GM18519 (cell line): Measurements from ENCODE around the gene FGF14.

Source experiments
- ATAC-seq: cut with Tn5 transposase; IDR thresholded peaks from one replicate; pipeline ENCODE4 v1.9.1; 2021; ENCODE audit warnings: mild to moderate bottlenecking, moderate library complexity; ENCODE audit not compliant: unreplicated experiment, low FRiP score

FGF14 gene

DNA sequence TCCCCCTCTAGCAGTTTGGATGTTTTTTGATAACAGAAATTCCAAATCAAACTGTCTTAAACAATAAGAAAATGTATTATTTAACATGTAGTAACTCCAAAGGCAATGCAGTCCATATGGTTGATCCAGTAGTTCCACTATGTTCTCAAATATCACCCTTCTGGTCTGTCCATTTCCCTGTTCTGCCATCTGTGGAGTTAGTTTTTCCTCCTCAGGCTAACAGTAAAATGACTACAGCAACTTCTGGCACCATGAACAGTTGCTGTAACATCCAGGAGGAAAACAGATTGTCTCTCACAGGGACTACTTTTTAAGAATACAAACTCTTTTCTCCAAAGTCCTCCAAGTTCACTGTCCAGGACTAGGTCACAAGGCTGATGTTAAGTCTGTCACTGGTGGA, 455.4 kb downstream of the FGF14 start:
- no peak for ATAC-seq

DNA sequence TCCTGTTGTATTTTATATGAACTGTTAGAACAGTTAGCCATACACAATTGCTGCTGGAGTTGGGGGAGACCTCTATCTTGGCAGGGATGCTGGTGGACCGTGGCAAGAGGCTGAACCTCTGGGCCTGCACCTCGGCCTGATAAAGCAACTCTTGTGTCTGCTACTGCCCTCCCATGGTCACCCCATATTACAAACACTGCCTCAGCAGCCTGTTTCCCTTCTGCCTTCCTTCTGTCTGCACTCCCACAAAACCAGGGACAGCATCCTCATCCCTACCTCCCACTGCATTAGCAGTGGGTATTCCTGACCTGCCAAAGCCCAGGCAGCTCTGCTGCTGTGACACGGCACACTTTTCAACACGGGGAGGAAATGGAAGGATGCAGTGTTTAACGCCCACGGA, 456.4 kb downstream of the FGF14 start:
- no peak for ATAC-seq

DNA sequence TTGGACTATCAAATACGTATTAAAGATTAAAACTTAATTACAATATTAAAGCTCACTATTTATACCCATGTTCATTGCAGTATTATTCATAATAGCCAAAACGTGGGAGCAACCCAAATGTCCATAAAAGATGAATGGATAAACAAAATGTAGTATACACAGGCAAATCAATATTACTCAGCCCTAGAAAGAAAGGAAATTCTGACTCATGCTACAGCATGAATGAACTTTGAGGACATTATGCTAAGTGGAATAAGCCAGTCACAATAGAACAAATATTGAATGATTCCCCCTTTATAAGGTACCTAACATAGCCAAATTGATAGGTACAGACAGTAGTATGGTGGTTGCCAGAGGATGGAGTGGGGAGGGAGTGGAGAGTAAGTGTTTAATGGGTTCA, 457.3 kb downstream of the FGF14 start:
- no peak for ATAC-seq

DNA sequence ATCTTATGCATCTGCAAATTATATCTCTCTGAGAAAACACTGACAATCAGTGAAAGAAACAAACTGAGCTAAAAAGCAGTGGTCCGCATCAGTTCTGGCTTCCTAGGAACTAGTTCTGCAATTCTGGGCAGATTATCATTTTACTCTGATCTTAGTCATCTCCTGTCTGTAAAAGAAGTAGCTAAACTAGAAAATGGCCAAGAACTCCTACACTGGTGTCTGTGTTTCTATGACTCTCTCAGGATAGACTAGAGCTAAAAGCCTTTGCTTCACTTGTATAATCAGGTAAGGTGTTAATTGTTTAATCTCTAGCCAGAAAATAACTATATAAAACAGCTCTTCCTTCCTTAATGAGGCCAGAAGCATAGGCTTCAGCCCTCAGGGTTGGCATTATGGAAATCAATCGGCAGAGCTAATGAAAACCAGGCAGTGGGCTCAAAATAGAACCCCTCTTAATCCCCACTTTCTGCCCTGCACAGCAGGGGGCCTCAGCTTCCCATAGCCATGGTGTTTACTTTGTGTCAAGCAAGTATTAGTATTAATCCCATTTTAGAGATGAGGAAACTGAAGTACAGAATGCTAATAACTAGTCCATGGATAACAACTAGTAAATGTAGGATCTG, 459.2 kb downstream of the FGF14 start:
- no peak for ATAC-seq

DNA sequence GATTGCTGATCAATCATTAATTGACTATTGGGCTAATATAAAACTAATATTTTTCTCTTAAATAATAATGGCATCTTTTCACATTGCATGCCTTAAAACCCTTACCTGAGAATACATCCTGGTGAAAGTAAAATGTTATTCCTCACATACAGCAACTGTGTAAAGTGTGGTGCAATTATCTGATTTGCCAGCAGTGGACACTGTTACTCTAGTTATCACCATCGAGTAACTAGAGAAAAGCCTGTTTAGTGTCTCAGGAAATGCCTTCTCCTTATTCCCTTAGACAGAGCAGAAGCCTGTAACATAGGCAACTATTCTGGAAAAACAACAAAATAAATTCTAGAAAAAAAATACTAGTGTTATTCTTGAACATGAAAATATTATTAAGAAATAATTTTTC, 459.8 kb downstream of the FGF14 start:
- ATAC-seq, result peak; percentile 71

DNA sequence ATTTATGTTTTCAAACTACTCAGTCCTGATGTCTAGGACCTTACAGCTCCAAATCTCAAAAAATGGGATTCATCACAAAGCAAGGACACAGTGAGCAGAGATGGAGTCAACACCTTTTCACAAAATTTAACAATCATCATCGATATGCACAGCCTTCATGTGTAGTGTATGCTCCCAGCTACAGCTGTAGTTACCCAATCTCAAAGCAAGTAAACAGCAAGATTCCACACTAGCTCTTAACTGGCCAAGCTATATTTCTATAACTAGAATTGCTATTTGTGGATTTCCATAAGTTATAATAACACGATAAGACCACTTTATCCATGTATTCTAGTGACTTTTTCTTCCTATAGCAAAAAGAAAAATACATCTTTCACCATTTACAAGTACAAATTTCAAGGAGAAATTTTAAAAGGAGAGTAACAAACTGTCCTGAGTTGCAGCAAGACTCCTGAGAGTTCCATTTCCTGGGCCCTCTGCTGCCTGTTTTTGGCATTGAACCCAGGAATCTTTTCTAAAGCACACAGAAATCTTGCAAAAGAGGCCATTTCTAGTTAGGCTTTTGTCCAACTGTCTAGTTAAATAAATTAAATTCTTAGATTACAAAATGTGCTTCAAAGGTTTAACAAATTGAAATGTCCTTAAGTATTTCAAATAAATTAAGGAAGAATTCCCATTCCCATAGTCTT, 460.6 kb downstream of the FGF14 start:
- ATAC-seq, result no peak

DNA sequence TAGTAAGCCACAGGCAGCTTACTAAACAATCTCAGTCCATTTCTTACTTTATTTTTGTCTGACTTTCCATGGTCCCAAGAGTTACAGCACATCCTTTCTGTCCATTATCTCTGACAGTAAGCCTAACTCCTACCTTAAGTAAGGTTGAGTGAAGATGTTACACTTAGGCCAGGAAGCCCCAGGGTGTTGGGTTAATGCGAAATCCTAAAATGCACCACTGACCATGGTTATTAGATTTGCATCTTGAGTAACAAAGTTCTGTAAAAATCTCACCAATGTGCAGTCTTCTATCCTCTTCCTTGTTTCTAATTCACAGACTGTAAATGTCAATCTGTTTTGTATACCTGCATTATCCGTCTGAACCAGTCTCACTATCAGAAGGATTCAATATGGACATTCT, 462.5 kb downstream of the FGF14 start:
- no peak for ATAC-seq

DNA sequence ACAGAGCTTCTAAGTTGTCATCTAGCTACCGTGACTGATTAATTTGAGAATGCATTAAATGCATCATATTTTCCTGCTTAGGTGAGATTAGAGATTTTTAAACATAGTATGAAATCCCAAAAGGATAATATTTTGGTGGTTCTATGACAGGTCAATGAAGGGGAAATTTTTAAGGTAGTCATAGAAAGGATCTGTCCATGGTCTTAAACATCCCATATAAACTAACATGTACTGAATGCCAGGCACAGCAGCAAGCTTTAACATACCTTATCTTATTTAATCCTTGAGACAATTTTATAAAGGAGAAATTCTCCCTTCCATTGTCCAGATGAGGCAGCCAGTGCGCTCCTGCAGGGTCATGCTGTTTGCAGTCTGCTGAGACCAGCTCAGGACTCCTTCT, 466.0 kb downstream of the FGF14 start:
- ATAC-seq, result no peak

DNA sequence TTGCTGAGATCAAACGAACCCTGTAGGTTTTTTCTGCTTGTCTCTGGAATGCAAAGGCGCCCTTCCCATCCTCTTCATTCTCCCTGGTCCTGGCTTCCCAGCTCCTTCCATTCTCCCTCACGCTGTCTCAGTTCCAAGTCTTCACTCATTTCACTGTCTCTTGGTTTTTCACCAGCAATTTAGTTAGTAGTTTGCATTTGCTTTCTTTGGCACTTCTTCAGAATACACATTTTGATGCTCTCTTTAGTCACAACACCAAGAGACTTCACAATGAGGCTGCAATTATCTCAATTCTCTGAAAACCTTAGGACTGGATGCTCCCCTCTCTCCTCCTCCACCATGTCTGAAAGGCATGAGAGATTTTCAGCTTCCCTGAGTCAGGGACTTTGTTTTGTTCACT, 470.7 kb downstream of the FGF14 start:
- ATAC-seq, result no peak

DNA sequence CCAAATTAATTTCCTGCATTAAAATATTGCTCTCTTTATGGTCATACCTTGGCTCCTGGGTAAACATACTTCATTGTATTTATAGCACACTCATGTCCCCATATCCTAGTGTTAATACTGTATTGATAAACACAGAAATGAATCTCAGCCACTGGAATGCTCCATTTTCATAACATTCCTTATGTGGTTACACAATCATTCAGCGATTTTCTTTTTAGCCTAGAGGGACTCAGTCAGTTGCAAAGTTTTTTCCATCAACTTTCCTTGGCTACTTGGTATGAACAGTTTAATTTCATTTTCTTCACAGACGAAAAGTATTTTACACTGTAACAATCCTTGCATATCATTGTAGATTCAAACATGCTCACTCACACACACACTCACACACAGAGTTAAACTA, 471.5 kb downstream of the FGF14 start:
- ATAC-seq, result no peak

DNA sequence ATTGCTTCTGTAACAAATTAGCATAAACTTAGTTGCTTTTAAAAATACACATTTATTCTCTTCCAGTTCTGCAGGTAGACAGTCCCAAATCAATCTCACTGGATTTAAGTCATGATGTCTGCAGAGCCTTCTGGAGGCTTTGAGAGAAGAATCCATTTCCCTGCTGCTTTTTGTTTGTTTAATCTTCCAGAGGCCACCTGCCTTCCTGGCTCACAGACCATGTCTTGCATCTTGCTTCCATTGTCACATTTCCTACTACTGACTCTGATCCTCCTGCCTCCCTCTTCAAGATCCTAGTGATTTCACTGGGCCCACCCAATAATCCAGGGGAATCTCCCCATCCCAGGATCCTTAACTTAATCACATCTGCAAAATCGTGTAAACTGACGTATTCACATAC, 476.1 kb downstream of the FGF14 start:
- ATAC-seq, result no peak

DNA sequence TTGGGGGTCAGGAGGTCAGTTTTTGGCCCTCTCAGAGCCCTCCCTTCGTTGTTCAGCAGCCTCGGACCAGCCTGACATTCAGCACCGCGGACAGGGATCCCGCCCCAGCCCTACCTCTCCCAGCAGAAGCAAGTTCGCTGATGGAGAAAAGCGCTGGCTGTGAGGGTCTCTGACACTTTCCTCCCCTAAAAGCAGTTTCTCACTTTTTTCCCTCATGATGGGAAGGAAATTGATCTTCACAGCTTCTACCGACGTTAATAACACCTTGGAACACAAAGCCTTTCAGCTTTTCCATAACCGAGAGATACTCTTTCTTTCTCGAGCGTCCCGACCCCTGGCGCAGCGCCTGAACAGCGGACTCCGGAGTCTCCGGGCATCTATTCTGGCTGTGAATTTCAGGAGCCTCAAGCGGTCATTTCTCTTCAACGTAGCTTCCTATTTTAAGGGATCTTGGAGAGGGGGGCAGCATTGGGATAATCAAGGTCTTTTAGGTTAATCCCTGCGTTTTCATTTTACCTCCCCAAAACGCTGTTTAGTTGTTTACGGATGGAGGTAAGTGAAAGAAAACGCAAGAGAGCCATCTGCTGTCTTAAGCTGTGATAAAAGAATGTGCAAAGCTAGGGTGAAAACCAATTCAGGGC, 482.2 kb downstream of the FGF14 start:
- ATAC-seq, result no peak

DNA sequence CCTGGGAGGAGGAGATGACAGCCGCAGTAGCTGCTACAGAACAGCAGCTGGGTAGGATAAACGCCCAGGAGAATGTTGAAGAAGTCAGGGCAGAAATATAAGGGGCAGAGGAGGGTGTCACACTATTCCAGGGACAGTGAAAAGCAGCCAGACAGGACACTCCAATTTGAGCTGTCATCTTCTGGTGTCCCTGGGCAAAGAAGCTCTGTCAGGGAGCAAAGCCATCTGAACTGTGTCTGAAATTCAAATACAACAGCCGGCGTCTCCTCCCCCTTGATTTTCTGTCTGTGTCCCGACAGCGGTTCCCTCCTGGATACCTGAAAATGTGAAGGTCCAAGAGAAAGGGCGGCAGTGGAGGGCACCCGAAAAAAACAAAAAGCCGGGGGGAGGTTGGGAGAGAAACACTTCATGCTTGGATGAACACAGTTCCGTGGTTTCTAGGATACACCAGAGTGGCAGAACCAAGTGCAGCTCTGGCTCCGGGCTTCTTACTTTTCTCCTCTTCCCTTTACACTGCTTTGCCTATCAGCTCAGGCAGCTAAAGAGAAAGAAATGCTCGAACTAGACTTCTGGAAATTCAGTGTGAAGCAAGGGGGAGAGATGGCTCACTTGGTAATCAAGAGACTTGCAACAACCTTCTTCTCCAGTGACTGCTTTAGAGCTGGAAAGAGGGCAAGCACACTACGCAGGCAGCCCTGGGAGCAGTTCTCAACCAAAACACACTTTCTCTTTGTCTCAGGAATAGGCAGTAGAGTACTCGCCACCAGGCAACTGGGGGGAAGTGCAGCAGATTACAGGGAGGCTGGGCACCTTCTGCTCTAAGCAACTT, 483.8 kb downstream of the FGF14 start:
- ATAC-seq, result no peak

DNA sequence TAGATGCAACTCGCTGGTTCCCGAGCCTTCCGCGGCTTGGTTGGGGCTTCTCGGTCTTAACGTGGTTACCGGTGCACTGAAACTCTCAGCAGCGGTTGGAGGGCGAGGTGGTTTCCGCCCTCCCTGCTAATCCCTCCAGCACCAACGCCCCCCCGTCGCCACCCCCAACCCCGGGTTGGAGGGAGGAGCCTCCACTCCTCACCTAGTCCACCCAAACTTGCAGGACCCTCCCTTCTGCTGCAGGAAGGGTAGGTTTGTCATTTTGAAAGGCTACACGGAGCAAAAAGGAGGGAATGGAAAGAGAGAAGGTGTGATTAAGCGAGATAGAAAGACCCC, 484.4 kb downstream of the FGF14 start:
- ATAC-seq, result no peak

DNA sequence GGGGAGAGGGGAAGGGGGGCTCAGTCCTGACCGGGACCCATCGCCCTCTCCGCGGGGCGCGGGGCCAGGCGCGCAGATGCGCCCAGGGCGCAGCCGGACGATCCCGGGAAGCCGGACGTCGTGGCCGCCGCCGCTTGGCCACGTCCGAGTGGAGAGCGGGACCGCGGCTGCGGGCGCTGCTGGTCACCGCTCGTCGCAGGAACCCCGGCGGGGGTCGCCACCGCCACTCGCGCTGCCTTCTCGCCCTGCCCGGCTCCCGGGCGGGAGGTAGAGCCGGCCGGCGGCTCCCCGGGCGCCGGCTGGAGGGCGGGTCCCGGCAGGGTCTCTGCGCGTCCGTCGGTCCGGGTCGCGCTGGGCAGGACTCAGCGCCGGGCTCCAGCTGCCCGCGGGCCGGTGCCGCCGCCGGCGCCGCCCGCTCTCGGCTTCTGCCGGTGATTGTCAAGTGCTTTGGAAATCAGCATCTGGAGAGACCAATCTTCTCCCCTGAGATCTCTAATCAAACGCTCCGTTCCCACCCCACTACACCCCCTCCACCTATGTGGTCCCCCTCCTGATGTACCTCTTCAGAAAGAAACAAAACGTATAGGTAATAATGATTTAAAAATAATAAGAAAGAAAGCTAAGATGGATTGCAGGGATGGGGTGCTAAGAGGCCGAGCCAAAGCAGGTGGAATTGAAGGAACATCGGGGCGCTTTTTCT, 484.9 kb downstream of the FGF14 start:
- ATAC-seq, result no peak

DNA sequence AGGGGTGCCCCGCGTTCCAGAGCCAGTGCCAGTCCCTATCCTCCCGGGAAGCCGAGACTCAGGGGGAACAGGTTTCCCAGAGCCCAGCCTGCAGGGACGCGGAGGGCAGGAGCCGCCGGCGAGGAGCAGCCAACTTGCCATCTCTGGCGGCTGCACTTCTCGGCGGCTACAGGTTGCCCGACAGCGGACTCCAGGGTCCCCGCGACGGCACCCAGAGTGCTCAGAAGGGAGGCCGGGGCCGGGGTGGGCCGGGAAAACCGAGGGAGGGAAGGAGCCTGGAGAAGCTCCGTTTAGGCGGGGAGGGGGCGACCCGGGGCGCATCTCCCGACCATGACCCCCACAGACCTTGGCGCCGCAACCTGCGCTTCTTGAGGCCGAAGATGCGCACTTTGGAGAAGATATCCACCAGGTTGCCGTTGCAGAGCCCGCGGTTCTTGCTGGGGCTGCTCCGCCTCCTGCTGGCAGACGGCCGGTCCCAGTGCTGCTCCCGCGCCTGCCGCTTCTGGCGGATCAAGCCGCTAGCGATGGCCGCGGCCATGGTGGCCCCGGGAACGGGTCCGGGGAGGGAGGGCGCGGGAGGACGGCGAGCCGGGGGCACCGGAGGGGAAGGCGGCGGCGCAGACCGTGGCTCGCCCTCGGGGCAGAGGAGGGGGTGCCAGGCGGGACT, 485.6 kb downstream of the FGF14 start:
- ATAC-seq, result no peak

DNA sequence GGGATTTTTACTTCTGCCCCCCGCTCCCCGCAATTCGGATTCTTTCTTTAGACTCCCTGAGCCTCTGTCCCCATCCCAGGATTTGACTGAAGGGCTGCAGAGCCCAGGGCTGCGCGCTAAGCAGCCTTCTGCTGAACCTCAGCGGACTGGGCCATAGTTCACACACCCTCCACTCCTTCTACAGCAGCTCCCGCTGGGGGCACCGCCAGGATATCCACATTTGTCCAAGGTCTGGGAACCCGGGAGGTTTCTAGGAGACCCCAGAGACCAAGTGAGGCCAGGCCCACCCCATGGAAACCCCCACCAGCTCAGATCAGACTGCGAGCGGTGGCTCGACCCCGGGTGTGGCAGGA, 486.1 kb downstream of the FGF14 start:
- no peak for ATAC-seq

DNA sequence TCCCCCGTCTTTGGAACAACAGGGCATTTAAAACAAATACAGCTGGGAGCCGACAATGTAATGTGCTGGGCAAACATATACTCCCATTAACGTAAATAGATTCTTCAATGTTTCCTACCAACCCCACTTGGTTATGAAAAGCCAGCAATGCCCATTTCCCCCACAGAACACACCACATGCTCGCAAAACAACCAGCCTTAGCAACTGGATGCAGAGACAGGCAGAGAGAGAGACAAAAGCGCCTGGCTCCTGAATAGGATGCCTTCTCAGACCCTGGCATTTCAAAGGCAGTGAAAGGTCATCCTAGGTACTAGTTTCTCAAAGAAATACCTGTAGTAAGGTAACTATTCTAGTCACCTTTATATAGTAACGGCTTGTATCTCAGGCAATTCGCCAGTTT, 486.5 kb downstream of the FGF14 start:
- ATAC-seq, result no peak

DNA sequence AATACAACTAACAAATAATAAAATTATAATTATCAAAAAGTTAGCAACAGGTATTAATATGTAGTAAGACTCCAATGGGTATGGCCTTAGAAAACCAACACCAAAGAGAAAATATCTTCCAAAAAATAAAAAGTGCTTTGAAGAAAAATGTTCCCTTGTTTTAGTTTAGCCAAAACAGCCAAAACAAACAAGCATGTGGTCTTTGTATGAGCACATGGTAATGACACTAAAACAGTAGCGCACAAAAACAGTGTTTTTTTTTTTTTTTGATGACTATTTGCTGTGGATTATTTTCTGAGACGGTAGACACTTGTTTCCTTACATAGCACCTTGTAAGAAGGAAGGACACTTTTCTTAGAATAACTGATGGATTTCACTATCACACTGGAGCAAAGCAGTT, 490.1 kb downstream of the FGF14 start:
- no peak for ATAC-seq

DNA sequence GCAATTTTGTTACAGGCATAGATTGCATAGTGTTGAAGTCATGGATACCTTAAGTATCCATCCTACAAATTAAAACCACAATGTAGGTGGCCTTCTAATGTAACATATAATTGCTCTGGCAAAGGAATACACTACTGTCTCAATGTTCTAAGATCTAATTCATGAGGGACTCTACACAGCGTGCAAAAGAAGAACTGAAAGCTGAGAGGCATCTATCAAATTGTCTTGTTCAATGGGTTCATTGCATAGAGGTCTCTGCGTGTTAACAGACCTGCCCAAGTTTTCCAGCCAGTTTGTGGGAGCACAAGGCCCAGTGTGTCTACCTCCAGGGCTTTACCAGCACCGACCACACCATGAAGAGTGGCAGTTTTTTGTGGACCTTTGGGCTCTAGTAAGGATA, 498.0 kb downstream of the FGF14 start:
- no peak for ATAC-seq
